ENCODE data around the gene HOXD11. TPM values are rescaled to one million over a fixed set of nuclear protein-coding genes. Genes with fewer than 3 reads are reported as not detected.

The HOXD11 gene
- total and polyA plus RNA-seq, 2 of the 4 experiments (the other 2 are of a cell fraction), result not detected

DNA sequence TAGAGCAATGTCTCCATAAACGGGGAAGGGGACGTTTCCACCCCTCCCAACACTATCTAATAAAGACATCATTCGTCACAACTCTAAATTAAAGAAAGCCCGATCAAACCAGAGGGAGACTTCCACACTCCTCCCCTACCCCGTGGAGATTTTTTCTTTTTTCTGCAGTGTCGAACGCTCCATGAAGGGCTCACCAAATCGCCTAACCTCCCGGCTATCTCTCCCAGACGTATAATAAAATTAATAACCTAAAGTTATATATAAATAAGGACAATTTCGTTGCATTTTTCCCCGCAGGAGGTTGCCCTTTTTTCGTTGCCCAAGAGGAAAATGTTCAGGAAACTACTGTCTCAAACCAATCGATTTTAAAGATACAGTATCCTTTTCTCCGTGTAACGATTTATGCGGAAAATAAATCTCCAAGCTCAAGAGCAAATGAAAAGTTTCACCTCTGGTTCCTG lies 25.7 kb upstream of the HOXD11 start:
- H2BK120ac ChIP-seq (ENCODE audit: low read depth, low read length), result no peak overlapping the region
- no peak overlapping the region for H4K8ac ChIP-seq (ENCODE audit: low read depth in 2 of 2, low read length in 2 of 2)
- DNase-seq (no peak), ATAC-seq (ENCODE audit: low read depth) (no peak)
- no peaks in the 10 kb centered on the region for H3K9me1 ChIP-seq (ENCODE audit: insufficient read depth, low read length)
- H3K23ac ChIP-seq (ENCODE audit: low read depth, low read length), result no peak overlapping the region
- H3K27me3 ChIP-seq (ENCODE audit: control insufficient read depth, insufficient read depth, low read length), result peaks cover 86% of the 10 kb centered on the region
- no peak overlapping the region for H3K18ac ChIP-seq (ENCODE audit: low read depth, low read length)
- H3K4ac ChIP-seq (ENCODE audit: low read depth, low read length), result no peak overlapping the region
- dilution Hi-C loops (cut with HindIII; ENCODE audit: low sequenced_read_pairs, unreplicated experiment) (no loop called here), intact Hi-C loops (cut with micrococcal nuclease) (no loop called here), in situ Hi-C loops (cut with MboI; ENCODE audit: low sequenced_read_pairs) (loop anchor here (25.0 kb wide), 2 partner anchors 1044 to 1344 kb away; no protein-coding TSS in a partner anchor)
- H3K79me1 ChIP-seq (ENCODE audit: low read depth in 1 of 2, low read length in 2 of 2), result no peaks in the 10 kb centered on the region
- no peak overlapping the region for H2BK5ac ChIP-seq (ENCODE audit: low read depth, low read length, poor library complexity, severe bottlenecking)
- no peak overlapping the region for H3K4me2 ChIP-seq (ENCODE audit: low read depth, low read length)
- H3K9ac ChIP-seq (ENCODE audit: low read depth, low read length), result no peak overlapping the region
- CTCF ChIA-PET, result no interaction called here
- H3K56ac ChIP-seq (ENCODE audit: extremely low read depth, insufficient read depth, low read length), result no peak overlapping the region
- peaks cover 28% of the 10 kb centered on the region for H3K9me3 ChIP-seq (ENCODE audit: control insufficient read depth, insufficient read depth, low read length)
- H2BK15ac ChIP-seq (ENCODE audit: low read depth, low read length), result no peak overlapping the region
- POLR2A ChIA-PET (ENCODE audit: unreplicated experiment), result no interaction called here
- no peak overlapping the region for H2AK5ac ChIP-seq (ENCODE audit: low read depth, low read length)
- no peak overlapping the region for H4K91ac ChIP-seq (ENCODE audit: insufficient read depth, low read depth, low read length)
- no peak for TF ChIP-seq MXI1 (IDR thresholded peaks at IDR 0.05; ENCODE audit: borderline replicate concordance, low read depth, low read length)
- TF ChIP-seq RAD21 (IDR thresholded peaks at IDR 0.05; ENCODE audit: low read length), result no peak
- TF ChIP-seq MAZ (IDR thresholded peaks at IDR 0.05; ENCODE audit: borderline replicate concordance, low read depth, low read length), result no peak
- TF ChIP-seq MAFK (IDR thresholded peaks at IDR 0.05; ENCODE audit: low read depth, low read length), result no peak
- TF ChIP-seq BHLHE40 (IDR thresholded peaks at IDR 0.05; ENCODE audit: low read depth, low read length), result no peak
- H3K36me3 ChIP-seq (ENCODE audit: control insufficient read depth, insufficient read depth, low read length), result no peaks in the 10 kb centered on the region
- H2BK20ac ChIP-seq (ENCODE audit: low read depth, low read length), result no peak overlapping the region
- peaks cover 3% of the 10 kb centered on the region; the same call in 1 of the 2 replicates for H4K20me1 ChIP-seq (ENCODE audit: insufficient read depth, low read length)
- WGBS, 2 experiments (ENCODE audit: extremely low coverage in 2 of 2, insufficient read length in 1 of 2), result no CpG with 5 or more reads among the region's 17 CpGs
- H3K14ac ChIP-seq (replicated peaks; ENCODE audit: low read depth, low read length), result no peak overlapping the region
- no peak overlapping the region for H2AFZ ChIP-seq (replicated peaks; ENCODE audit: low read length, poor library complexity)
- peaks cover 1% of the 10 kb centered on the region for H3K4me1 ChIP-seq (ENCODE audit: control insufficient read depth, insufficient read depth, low read length)
- no peak overlapping the region for H3K4me3 ChIP-seq (ENCODE audit: insufficient read depth, low read depth, low read length)
- BruUV-seq (replicated peaks), result no TSS peak
- H4K5ac ChIP-seq (ENCODE audit: low read depth, low read length), result no peak overlapping the region
- H3K27ac ChIP-seq (ENCODE audit: insufficient read depth, low read length), result no peak overlapping the region
- H2AK9ac ChIP-seq (replicated peaks; ENCODE audit: low read depth, low read length, poor library complexity), result no peak overlapping the region
